ENCODE measurements around the gene GALNT14.

DNA sequence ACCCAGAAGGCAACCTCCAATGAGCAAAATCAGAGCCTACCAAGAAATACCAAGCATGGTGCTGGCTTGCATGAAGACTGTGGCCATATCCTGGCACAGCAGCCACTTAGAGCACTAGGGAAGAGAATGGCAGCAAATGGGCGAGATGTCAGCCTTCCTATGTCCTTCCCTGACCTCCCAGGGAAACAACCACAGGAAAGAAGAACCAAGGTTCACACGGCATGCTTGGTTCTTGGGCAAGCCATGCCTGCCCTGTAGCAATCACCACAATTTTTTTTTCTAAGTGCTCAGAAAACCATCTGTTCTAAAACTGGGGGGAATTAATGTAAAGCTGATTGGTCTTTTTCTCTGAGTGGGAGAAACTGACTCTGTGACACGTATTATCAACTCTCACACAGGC, 27.8 kb downstream of the GALNT14 start:
- TF ChIP-seq, protein P1, sequence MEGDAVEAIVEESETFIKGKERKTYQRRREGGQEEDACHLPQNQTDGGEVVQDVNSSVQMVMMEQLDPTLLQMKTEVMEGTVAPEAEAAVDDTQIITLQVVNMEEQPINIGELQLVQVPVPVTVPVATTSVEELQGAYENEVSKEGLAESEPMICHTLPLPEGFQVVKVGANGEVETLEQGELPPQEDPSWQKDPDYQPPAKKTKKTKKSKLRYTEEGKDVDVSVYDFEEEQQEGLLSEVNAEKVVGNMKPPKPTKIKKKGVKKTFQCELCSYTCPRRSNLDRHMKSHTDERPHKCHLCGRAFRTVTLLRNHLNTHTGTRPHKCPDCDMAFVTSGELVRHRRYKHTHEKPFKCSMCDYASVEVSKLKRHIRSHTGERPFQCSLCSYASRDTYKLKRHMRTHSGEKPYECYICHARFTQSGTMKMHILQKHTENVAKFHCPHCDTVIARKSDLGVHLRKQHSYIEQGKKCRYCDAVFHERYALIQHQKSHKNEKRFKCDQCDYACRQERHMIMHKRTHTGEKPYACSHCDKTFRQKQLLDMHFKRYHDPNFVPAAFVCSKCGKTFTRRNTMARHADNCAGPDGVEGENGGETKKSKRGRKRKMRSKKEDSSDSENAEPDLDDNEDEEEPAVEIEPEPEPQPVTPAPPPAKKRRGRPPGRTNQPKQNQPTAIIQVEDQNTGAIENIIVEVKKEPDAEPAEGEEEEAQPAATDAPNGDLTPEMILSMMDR (IDR thresholded peaks at IDR 0.05) = no peak
- TF ChIP-seq ZFX (IDR thresholded peaks at IDR 0.05; ENCODE audit: borderline replicate concordance) = no peak

All from 22Rv1 (cell line).